Retinal pigment epithelial cell (primary cell): ENCODE measurements around the gene ADAMTS9.

Source experiments
- DNase-seq: peaks from one replicate; pipeline ENCODE4 v3.0.0-alpha.2; 2010; ENCODE audit warnings: low read depth
- H3K4me3 ChIP-seq: 2 replicates; pipeline ENCODE4 v1.5.1; 2011; ENCODE audit warnings: mild to moderate bottlenecking, low read length, control low read depth, moderate library complexity
- CTCF ChIP-seq: conservative IDR thresholded peaks from 2 replicates; pipeline ENCODE4 v1.5.1; 2011; ENCODE audit warnings: low read depth, low read length, control low read depth, inconsistent platforms

The ADAMTS9 gene

GRCh38 chr3:64666171-64666588 is 21.6 kb downstream of the ADAMTS9 start:
- no peak overlapping the region for H3K4me3 ChIP-seq
- TF ChIP-seq CTCF = no peak
- DNase-seq = no peak

- H3K4me3 ChIP-seq = no peak overlapping the region
- DNase-seq = no peak
- no peak for TF ChIP-seq CTCF
These were observed 23.4 kb downstream of the ADAMTS9 start for GRCh38 chr3:64664397-64664796.

GRCh38 chr3:64659617-64659978 is 28.2 kb downstream of the ADAMTS9 start:
- DNase-seq = no peak
- TF ChIP-seq CTCF = no peak
- no peak overlapping the region for H3K4me3 ChIP-seq

DNA sequence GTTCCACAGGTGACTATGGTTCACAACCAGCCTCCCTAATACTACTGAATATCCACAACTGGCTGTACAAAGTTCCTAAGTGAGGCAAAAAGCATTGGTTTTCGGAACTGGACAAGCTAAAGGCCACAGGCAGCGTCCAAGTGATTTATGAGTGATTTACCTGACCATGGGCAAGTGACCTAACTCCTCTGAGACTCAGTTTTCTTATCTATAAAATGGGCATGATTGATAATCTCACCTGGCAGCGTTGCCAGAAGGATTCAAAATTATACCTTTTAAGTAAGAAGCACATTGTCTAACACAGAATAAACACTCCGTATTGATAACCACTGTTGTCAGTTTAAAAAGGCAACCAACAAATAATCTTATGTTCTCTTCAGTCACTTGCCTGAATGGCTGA is 29.8 kb downstream of the ADAMTS9 start:
- no peak overlapping the region for H3K4me3 ChIP-seq
- TF ChIP-seq CTCF = no peak
- no peak for DNase-seq

GRCh38 chr3:64656544-64656943 is 31.3 kb downstream of the ADAMTS9 start:
- H3K4me3 ChIP-seq = no peak overlapping the region
- no peak for TF ChIP-seq CTCF
- DNase-seq = no peak

GRCh38 chr3:64655160-64655559 is 32.6 kb downstream of the ADAMTS9 start:
- TF ChIP-seq CTCF = no peak
- DNase-seq = no peak
- no peak overlapping the region for H3K4me3 ChIP-seq

DNA sequence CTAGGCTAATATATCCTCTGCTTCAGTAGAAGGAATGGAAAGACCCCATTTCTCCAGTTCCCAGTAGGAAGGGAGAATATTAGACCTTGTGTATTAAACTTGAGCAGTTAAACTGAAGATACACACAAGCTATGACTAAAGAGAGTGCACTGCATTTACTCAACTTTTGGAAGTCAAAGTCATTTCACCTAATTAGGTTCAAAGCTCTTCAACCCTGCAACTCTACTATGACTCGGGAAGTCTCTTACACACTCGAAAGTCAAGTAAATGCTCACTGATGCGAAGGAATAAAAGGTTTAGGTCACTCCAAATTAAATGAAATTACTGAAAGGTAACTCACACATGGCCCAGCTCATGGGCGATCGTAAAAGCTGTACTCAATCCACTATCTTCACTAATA is 33.8 kb downstream of the ADAMTS9 start:
- no peak for TF ChIP-seq CTCF
- H3K4me3 ChIP-seq = no peak overlapping the region
- no peak for DNase-seq
